Astrocyte of the cerebellum (primary cell): Measurements from ENCODE around the gene R3HDM2.

ENCODE experiments used
- DNase-seq: peaks from one replicate; pipeline ENCODE4 v3.0.0-alpha.2; 2011; ENCODE audit warnings: low read depth
- H3K4me3 ChIP-seq: 2 replicates; pipeline ENCODE4 v1.5.1; 2011; ENCODE audit warnings: mild to moderate bottlenecking, low read depth, low read length, moderate library complexity
- CTCF ChIP-seq: IDR thresholded peaks from 2 replicates; pipeline ENCODE4 v1.5.1; 2012; ENCODE audit warnings: low read length, low read depth, moderate library complexity, mild to moderate bottlenecking; ENCODE audit errors: missing control alignments
- in situ Hi-C: cut with HindIII; loops from 2 replicates; pipeline ENCODE4 v1.10.0; 2017; ENCODE audit warnings: low sequenced_read_pairs

R3HDM2 gene

GRCh38 chr12:57231276-57232021 is 199.4 kb downstream of the R3HDM2 start:
- in situ Hi-C loops: loop anchor here (10.0 kb wide), 1 partner anchor 47 kb away; no protein-coding TSS in a partner anchor
- TF ChIP-seq CTCF: no peak
- no peak for DNase-seq
- peak overlapping the region; percentile 57 for H3K4me3 ChIP-seq

- peak overlapping the region; percentile 57 for H3K4me3 ChIP-seq
- in situ Hi-C loops: loop anchor here (10.0 kb wide), 1 partner anchor 46 kb away; no protein-coding TSS in a partner anchor
- no peak for DNase-seq
- TF ChIP-seq CTCF: no peak
Observed at GRCh38 chr12:57230381-57231155, 200.3 kb downstream of the R3HDM2 start.

GRCh38 chr12:57229634-57230380 is 201.0 kb downstream of the R3HDM2 start, which contains the start of gene SHMT2:
TSS of gene SHMT2 (plus strand) at chr12:57229711. CDS start at chr12:57229779, 68 bp downstream.
- peak within 1 kb of the TSS; percentile 57 for H3K4me3 ChIP-seq
- DNase-seq: peak; percentile 88
- no peak for TF ChIP-seq CTCF
- in situ Hi-C loops: loop anchor here (10.0 kb wide), 1 partner anchor 45 kb away; no protein-coding TSS in a partner anchor

GRCh38 chr12:57229046-57229633 is 201.7 kb downstream of the R3HDM2 start:
- in situ Hi-C loops: no loop called here
- H3K4me3 ChIP-seq: peak overlapping the region; percentile 57
- no peak for DNase-seq
- TF ChIP-seq CTCF: peak; percentile 9

- TF ChIP-seq CTCF: no peak
- DNase-seq: no peak
- in situ Hi-C loops: no loop called here
- H3K4me3 ChIP-seq: no peak overlapping the region
Observed at GRCh38 chr12:57227315-57228115, 203.3 kb downstream of the R3HDM2 start.
